GM12878 (cell line): ENCODE measurements around the gene RPLP2. TPM values are rescaled to one million over a fixed set of nuclear protein-coding genes. Genes with fewer than 3 reads are reported as not detected.

ENCODE experiments used
- BCL11A ChIP-seq: IDR thresholded peaks from 2 replicates; pipeline ENCODE4 v1.6.1; 2011; ENCODE audit warnings: low read depth, low read length
- CEBPB ChIP-seq, 2 experiments: fragments of 150-350 bp in 1 of 2; IDR thresholded peaks; 2 replicates each; pipeline ENCODE4 v1.6.1; 2012 to 2014; ENCODE audit warnings: low read depth in 2 of 2, low read length in 2 of 2, borderline replicate concordance in 1 of 2, inconsistent platforms in 1 of 2
- CREB1 ChIP-seq: IDR thresholded peaks from 2 replicates; pipeline ENCODE4 v1.6.1; 2012; ENCODE audit warnings: low read depth, mild to moderate bottlenecking, inconsistent platforms
- DPF2 ChIP-seq: fragments of 450-650 bp; IDR thresholded peaks from 2 replicates; pipeline ENCODE4 v1.6.1; 2017; ENCODE audit warnings: mild to moderate bottlenecking
- E4F1 ChIP-seq: fragments of 450-650 bp; IDR thresholded peaks from 2 replicates; pipeline ENCODE4 v1.6.1; 2018; ENCODE audit warnings: borderline replicate concordance, mild to moderate bottlenecking; ENCODE audit not compliant: partially characterized antibody
- IRF5 ChIP-seq: fragments of 450-650 bp; IDR thresholded peaks from 2 replicates; pipeline ENCODE4 v1.6.1; 2017; ENCODE audit warnings: borderline replicate concordance
- NR2C1 ChIP-seq: fragments of 450-650 bp; IDR thresholded peaks from 2 replicates; pipeline ENCODE4 v1.6.1; 2017; ENCODE audit warnings: antibody characterized with exemption, mild to moderate bottlenecking, moderate library complexity
- PML ChIP-seq: IDR thresholded peaks from 2 replicates; pipeline ENCODE4 v1.6.1; 2012; ENCODE audit warnings: low read length, inconsistent platforms
- PRDM15 ChIP-seq: fragments of 450-650 bp; formaldehyde crosslinking; IDR thresholded peaks from 2 replicates; pipeline ENCODE4 v1.4.0; 2020; ENCODE audit warnings: mild to moderate bottlenecking, moderate library complexity
- RCOR1 ChIP-seq: conservative IDR thresholded peaks from 2 replicates; pipeline ENCODE4 v1.6.1; 2012; ENCODE audit warnings: low read depth, low read length, improper control_type of control experiment
- STAT3 ChIP-seq: IDR thresholded peaks from 2 replicates; pipeline ENCODE4 v1.6.1; 2011; ENCODE audit warnings: low read depth, low read length, improper control_type of control experiment
- TCF3 ChIP-seq: IDR thresholded peaks from 2 replicates; pipeline ENCODE4 v1.6.1; 2012; ENCODE audit warnings: low read depth, mild to moderate bottlenecking, low read length, borderline replicate concordance; ENCODE audit not compliant: insufficient read depth
- polyA plus RNA-seq, 11 experiments: library from polyadenylated mRNA; depleted of rRNA in 4 of 11; unstranded in 6 of 11; stranded (reverse) in 5 of 11; fragments of >200 nt; fragmentation: Nextera tagmentation in 4 of 11; fragmentation: Illumina TruSeq in 1 of 11; extraction: Ambion mirVana in 4 of 11; extraction: Trizol in 1 of 11; gene quantifications; 1 replicate in 1 of 11; 2 replicates in 10 of 11; pipeline versions ENCODE4 v1.2.1 to v1.2.3, GENCODE V29; 2011 to 2016; ENCODE audit warnings: inconsistent platforms in 2 of 11, missing spikeins in 2 of 11, low read depth in 1 of 11
- total RNA-seq, 4 experiments: library from RNA; depleted of rRNA in 3 of 4; stranded (reverse); fragments of >200 nt in 3 of 4; fragmentation: Illumina TruSeq in 1 of 4; extraction: Trizol in 1 of 4; gene quantifications; 2 replicates each; pipeline versions ENCODE4 v1.2.1 to v1.2.3, GENCODE V29; 2013 to 2021

Gene RPLP2
- total and polyA plus RNA-seq, 10 of the 15 experiments (the other 5 are each of a cell fraction or from before 2014, with no cell fraction given): 488 to 3,558 (median 1,481) TPM

GRCh38 chr11:788953-789940, 20.5 kb upstream of the RPLP2 start (continued):
- no peak for TF ChIP-seq PRDM15 (CRISPR knock-in tag)
- TF ChIP-seq RCOR1: no peak
- TF ChIP-seq STAT3: no peak
- TF ChIP-seq CEBPB (IDR thresholded peaks at IDR 0.05; ENCODE audit: borderline replicate concordance in 1 of 2, low read depth in 2 of 2, low read length in 2 of 2): no peak
- TF ChIP-seq PML: no peak
- TF ChIP-seq IRF5: no peak
- no peak for TF ChIP-seq CREB1
- TF ChIP-seq E4F1: no peak
- TF ChIP-seq BCL11A: no peak
- TF ChIP-seq NR2C1: no peak
- TF ChIP-seq TCF3: peak; percentile 88
- no peak for TF ChIP-seq DPF2
